NCI-H510A (cell line): ENCODE results near the gene EDNRB.
"Not testable (repeated sequence)": the region's sequence is repeated elsewhere in the genome, so short reads cannot be mapped to it uniquely, and the experiment has no call there.

ENCODE experiments used
- DNase-seq: peaks from one replicate; lab custom pipeline; 2025; lab: John Stamatoyannopoulos, UW

EDNRB gene

DNA sequence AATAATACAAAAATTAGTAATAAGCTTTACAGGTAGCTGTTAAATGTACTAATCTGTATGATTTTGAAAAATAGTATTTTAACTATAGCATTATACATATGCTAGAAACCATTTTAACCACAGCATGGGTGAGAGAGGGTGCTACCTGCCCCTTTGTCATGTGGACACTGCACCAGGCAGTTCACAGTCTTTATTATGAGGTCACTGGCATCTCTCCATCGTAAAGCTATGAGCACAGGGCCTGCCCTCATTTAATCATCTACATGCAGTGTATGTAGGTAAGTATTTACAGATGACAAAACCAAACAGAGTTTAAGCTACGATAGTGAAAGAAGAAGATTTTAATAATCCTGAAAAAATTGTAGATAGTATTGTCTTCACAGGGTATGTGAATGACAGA, 21.7 kb downstream of the EDNRB start:
- DNase-seq: no peak

DNA sequence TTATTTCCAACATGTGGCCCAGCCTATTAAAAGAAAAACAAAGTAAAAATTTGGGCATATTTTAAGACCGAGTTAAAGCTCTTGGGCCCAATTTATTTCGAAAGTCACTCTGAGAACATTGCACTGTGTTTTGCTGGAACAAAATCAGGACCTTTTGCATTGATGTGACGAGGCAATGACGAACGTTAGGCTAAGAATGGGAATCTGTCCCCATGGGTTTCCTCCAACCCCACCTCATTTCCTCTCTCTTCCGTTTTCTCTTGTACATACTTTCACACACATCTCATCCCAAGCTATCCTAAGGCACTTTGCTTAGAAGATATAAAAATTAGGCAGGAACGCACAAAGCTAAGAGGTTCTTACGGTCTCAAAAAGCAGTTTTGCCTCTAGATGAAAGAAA, 22.1 kb downstream of the EDNRB start:
- DNase-seq: no peak

DNA sequence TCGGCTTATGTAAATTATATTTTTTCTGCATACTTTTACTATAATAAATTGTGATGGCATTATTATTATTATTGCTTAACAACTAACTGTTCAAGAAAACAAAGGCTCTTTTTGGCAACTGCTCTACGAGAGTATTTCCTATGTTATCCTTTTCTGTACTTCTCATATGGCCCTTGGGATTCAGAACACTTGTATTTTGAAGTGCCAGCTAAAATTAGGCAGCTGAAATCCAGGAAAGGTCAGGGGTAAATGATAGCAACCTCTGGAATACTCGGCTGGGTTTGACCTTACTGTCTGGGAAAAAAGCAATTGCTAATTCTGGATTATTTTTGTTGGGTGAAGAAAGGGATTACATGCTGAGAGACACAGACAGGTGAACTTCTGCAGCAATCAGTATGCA, 23.9 kb downstream of the EDNRB start:
- no peak for DNase-seq

DNA sequence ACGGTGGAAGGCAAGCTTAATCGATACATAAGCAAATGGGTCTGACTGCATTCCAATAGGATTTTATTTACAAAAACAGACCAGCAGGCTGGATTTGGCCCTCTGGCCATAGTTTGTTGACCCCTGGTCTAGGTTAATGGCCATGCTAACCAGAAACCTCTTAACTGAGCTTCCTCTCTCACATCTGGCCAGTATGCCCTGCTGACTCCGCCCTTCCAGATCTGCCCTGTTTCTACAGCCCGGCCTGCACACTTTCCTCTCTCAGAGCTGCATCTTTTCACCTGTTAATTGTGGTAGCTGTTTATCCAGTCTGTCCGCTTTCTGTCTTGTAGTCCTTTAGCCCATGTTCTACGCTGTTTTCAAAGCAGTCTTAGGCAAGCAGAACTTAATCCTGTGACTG, 25.6 kb downstream of the EDNRB start:
- no peak for DNase-seq

DNA sequence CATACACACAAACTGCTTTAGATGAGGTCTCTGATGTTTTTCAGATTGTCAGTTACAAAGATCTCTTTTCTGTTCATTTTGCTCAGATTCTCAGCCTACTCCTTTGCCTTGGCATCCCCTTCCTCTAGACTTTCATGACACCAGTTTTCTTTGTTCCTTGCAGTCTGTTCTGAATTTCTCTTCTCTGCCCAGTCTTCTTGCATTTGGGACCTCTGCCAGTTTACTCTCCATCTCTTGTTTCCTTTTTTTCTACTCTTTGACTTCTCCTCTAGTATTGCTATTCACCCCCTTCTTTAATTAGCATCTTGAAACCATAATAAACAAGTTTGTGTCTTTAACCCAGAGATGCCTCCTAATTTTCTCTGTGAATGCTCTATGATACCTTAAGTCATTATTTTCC, 26.1 kb downstream of the EDNRB start:
- DNase-seq: no peak

DNA sequence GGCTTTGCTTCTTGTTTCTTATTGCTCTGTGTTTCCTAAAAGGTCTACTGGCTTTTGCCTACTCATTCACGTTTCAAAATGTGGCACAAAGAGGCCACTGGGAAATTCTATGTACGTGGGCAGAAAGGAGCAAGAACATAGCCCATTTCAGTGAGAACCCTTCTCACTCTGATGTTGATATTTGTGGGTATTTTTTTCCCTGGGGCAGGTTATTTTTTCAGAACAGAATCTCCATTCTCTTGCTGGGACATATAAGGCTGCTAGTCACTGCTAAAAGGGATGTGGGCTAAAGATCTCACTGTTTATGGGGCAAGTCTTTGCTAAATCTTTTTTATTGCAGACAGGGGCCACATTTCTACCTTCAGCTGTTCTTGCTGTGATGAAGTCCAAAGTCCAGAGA, 27.1 kb downstream of the EDNRB start:
- DNase-seq: no peak

DNA sequence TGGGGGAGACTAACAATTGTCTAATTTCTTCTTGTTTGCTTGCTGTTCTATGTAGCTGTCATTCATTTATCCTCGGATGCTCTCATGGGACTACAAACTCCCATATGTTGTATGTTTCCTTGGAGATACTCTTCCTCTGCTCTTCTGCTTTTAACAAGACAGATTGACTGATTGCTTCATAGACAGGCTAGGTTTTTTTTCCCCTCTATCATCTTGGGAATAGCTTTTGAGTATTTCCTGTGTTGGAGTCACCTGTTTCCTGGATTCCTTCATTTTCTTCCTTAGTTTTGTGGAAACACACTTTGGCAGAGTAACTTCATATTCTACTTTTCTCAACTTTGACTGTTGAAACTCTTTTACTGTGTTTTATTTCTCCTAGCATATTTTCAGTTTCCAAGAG, 27.6 kb downstream of the EDNRB start:
- no peak for DNase-seq

DNA sequence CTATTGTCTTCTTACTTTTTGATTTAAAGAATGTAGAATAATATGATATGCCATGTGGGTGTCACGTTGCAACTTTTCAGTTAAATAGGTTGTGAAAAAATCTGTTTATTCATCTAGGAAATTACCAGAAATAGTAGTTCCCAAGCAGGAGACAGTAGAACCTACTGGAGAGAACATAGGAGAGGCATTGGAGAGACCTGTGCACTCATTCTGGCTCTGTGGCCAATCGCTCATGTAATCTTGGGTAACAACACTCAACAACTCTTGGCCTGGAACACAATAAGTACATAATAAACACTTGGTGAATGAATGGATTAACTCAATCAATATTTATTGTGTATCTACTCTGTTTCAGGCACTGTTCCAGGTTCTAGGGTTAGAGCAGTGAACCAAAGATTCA, 35.3 kb downstream of the EDNRB start:
- DNase-seq: no peak

DNA sequence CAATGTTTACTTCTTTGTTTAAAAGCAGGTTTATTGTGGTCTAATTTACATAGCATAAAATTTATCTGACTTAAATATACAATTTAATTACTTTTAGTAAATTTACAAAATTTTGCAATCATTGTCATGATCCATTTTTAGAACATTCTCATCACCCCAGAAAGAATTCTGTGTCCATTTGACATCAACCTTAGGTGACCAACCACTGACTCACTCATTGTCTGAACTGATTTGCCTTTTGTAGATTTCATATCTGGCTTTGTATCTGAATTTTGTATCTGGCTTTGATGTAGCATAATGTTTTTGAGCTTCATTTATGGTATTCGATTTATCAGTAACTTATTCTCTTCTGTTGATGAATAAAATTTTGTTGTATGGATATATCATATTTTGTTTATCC, 40.4 kb downstream of the EDNRB start:
- no peak for DNase-seq

DNA sequence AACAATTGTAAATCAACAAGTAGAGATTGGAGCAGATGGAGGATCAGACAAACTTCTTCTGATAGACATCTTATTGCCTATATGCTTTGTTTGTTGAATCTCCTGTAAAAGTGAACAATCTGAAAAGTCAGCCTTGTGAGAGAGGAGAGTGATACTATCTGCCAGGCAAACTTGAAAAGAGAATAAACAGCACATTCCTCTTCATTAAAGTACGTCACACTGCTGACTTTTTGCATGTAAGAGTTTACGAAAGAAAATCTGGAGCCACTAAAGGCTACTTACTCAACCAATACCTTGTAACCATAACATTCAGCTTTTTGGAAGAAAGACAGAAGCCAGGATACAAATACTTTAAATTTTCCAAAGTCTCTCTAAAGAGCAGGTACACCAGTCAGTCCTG, 42.5 kb downstream of the EDNRB start:
- DNase-seq: no peak

DNA sequence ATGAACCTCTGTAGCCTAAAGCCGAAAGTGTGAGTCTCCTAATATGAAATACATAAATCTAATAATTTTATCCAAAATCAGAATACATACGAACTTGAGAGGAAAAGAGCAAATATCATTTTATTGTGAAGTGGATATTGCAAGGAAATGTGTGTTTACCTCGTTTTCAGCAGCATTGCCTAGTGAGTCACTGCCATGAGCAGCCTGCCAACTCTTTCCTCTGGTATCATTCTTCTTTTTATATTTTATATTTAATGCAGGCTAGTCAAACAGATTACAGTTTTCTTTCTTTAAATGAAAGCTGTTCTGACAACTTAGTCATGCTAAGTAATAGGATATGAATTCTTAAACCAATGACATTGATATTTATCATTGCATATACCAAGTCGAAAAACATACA, 44.2 kb downstream of the EDNRB start:
- no peak for DNase-seq

DNA sequence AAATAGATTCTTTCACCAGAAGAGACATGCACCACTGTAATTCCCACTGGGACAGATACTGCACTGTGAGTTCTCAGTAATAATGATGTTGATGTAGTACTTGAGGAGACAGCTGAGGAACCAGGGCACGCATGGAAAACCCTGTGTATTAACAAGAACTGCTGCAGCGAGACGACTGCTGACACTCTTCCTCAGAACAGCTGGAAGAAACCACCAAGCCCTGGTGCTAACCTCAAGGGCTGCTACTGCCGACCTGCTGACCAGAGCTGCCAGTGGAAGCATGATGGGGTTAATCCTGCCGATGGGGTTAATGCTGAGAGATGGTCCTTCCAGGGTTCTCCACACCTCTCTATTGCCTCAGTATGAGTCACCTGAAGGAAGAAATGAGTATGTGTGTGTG, 45.6 kb downstream of the EDNRB start:
- DNase-seq: no peak

DNA sequence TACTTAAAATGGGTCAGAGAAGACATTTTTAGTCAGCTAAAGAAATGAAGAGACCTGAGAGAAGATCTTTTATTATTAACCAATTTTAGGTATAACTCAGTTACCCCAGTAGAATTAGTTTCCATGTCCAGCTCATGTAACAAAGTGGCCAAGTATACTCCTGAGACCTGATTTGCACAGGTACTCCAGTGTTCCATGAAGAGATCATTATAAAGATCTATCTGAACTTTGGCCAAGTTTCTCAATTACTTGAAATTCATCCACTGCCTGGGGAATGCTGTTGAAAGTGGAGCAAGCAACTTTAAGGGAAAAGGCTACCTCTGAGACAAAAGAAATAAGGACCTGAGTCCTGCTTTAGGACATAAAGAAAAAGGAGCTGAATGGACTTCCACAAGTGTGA, 47.0 kb downstream of the EDNRB start:
- DNase-seq: no peak

DNA sequence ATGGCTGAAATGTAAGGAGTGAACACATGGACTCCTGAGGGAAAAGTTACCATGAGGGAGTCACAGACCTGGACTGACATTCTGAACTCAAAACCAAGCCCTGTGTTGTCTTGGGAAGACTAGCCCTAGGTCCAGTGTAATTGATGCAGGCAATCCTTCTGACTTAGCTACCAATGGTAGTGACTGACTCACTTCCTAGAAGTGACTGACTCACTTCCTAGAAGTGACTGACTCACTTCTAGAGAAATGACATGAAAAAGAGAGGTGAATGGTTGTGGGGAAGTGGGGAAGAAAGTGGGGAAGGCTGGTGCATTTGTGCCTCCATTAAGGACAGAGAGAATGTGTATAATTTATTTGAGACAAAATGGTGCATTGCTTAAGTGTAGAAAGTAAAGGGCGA, 49.9 kb downstream of the EDNRB start:
- no peak for DNase-seq

DNA sequence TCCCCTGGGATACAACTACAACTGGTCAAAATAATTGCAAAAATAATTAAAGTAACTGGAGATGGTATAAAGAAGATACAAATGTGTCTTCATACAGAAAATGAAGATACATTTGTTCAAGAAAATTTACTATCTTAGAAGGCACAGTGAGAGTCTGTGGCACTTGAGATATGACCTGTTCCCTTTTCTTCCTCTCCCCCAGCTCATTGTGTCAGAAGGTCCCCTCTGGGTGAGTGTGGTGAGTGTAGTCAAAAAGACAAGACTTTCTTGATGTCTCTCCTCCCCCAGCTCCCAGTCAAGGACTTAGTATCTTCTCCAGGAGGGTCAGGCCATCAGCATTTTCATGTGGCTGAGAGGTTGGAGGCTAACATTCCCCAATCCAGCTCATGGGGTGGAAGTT, 51.7 kb downstream of the EDNRB start:
- DNase-seq: no peak

DNA sequence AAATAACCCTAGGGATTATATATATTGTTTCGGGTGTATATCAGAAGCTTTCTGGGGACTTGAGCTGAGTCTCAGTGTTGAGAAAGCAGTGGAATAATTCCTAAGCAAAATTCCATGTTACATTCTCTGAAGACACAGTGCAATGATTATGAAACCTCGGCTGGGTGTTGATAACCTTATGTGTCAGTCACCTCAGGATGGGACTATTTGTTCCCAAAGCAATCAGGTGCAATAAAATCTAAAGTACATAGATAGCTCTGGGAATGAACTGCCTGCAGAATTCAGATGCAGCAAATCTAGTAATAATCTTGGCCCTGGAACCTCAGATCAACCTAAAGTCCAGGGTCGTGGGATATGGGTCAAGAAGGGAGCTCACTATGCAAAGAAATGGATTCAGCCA, 53.0 kb downstream of the EDNRB start:
- DNase-seq: no peak

DNA sequence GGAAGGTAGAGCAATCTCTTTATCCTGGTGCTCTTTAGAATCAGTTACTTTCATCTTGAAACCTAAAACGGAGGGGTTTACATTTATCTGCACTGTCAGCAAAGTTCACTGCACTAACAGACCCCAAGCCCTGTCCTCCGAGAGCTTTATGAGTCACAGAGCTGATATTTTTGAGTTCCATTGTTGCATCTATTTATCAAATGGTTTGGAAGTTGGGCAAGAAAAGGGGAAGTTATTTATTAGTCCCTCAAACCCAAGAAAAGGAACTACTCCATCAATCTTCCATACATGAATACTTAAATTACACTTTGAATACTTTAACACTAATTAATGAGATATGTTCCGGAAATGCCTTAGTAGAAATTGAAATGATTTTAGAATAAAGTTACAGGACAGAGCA, 55.5 kb downstream of the EDNRB start:
- no peak for DNase-seq

DNA sequence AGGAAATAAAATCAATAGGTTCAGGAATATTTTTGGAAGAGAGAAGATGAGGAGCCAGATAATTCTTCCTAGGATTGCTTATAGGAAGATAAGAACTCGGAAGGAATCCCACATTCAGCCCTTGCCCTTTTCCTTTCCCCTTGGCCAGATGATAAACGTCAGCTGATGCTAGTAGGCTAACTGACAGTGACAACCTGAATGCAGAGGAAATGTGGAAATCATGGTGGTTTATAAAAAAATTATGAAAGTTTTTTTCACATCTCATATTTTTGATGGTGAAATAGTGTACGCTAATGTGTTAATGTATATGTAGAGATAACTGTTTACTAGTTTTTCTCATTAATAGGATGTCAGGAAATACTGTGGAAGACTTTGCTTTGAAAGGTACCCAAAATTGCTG, 56.9 kb downstream of the EDNRB start:
- DNase-seq: no peak

DNA sequence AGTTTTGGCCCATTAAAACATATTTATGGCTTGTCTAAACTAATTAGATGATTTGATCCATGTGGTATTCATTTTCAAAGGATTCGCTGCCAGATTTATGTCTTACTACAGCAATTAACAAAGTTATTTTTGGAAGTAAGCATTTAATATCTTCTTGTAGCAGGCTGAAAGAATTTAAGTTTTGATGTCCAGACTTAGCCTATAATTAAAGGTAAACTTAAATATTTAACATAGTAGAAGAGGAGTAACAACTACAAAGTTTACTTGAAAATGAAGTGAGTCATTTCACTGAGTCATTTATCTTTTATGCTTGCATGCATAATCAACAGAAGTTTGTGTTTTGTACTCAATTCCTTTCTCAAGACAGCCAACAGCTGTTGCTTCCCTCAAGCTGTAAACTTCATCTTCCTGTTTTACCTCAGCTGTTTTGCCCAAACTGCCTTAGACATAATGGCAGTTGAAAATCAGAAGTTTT, 58.1 kb downstream of the EDNRB start:
- no peak for DNase-seq

DNA sequence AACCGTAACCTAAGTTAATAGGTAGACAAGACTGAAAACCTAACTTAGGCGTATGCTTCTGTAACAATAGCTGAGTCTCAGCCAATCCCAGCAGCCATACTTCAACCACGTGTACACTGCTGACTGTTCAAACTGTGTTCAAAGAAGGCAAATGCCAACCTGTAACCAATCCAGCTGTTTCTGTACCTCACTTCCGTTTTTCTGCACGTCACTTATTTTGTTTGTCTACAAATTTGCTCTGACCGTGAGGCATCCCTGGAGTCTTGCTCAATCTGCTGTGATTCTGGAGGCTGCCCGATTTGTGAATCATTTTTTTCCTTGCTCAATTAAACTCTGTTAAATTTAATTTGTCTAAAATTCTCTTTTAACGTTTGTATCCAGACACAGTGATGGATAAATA, 59.2 kb downstream of the EDNRB start:
- no peak for DNase-seq

DNA sequence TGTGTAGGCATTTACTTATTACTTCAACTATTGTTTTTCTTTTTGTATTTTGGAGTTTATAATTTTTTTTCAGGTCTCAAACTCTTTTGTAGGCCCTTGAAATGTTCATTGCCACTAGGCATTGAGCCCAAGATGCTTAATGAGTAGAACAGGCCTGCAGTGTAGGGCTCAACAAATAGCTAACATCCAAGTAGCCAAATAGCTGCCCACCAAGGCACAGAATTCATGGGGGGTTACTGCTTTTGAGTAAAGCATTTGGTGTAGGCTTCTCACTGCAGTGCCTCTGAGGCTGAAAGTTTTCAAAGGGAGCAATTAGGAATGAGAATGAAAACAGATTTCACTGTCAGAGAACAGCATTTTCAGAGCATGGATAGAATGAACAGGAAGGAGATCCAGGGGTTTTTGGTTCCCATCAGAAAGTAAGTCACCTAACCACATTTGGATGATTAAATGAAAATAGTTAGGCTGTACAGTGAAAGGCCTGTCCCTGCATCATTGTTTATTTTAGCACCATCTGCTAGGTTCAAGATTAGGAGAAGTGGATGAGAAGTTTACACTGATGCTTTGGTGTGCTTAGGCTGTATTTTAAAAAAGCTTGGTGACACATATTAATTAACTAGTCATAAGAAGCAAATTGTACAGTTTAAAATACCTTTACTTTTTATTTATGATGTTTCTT, 61.0 kb downstream of the EDNRB start:
- no peak for DNase-seq

DNA sequence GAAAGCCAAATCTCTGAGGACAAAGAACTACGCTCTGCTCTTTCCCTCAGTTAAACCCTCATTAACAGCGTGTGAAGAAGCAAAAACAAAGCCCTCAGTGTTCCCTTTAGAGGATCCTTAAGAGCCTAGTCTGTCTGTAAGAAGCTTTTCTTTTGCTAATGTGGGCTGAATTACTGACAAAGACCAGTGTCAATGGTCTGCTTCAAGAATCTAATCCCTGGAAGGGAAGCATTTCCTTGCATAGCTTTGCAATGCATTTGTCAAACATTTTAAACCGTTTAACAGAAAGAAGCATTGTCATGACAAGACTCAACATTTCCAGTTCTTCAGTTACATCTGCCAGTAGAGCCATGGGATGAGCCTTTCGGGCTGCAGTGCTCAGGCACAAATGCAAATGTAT, 64.9 kb downstream of the EDNRB start:
- DNase-seq: no peak

DNA sequence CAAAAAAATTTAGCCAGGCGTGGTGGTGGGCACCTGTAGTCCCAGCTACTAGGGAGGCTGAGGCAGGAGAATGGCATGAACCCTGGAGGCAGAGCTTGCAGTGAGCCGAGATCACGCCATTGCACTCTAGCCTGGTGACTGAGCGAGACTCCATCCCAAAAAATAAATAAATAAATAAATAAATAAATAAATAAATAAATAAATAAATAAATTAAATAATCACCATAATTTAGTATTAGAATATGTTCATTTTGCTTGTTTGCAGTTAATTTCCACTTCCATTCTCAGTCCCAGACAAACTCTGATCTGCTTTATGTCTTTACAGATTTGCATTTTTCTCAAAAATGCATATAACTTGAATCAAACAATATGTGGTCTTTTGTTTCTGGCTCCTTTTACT, 70.6 kb downstream of the EDNRB start:
- DNase-seq: not testable (repeated sequence)

DNA sequence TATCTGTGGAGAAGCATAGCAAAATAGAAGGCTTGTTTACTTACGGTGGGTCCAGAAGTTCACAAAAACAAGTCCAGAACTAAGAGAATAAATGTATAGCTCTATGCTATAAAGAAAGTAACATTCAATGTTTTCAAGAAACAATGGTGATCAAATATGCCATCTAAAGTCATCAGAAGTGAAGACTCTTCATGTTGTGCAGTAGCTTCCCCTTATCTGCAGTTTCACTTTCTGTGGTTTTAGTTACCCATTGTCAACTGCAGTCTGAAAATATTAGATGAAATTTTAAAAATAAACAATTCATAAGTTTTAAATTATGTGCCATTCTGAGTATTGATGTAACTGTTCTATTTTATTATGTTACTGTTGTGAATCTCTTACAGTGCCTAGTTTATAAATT, 72.5 kb downstream of the EDNRB start:
- no peak for DNase-seq
